ENCODE results near the gene DMD. TPM values are rescaled to one million over a fixed set of nuclear protein-coding genes. Genes with fewer than 3 reads are reported as not detected.

Gene DMD
- total RNA-seq, 1 donor from 2014 or later = 9.7 TPM

DNA sequence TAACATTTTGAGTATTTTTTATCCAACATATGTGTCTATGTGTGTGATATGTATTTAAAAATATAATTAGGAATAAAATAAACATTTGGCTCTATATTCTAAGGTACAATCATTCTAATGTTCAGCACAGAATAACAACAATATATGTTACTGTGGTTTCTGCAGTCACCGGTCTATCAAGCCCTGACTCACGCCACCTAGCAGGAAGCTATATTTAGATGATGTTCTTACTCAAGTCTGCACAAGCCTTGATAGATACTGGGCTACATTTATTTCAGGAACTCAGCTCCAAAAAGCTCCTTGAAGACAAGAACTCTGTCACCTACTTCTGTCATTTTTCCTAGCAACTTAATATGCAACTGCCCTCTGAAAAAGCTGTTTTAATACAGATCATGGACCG, 1987.5 kb downstream of the DMD start:
- H3K4me1 Mint-ChIP-seq = peaks cover 9% of the 10 kb centered on the region
- H3K9me3 Mint-ChIP-seq = peaks cover 6% of the 10 kb centered on the region
- no peak overlapping the region for H3K4me3 Mint-ChIP-seq
- H3K27ac Mint-ChIP-seq (ENCODE audit: unreplicated experiment) = no peak overlapping the region
- DNase-seq (ENCODE audit: low read depth, low spot score) = no peak
- TF ChIP-seq, protein P1, sequence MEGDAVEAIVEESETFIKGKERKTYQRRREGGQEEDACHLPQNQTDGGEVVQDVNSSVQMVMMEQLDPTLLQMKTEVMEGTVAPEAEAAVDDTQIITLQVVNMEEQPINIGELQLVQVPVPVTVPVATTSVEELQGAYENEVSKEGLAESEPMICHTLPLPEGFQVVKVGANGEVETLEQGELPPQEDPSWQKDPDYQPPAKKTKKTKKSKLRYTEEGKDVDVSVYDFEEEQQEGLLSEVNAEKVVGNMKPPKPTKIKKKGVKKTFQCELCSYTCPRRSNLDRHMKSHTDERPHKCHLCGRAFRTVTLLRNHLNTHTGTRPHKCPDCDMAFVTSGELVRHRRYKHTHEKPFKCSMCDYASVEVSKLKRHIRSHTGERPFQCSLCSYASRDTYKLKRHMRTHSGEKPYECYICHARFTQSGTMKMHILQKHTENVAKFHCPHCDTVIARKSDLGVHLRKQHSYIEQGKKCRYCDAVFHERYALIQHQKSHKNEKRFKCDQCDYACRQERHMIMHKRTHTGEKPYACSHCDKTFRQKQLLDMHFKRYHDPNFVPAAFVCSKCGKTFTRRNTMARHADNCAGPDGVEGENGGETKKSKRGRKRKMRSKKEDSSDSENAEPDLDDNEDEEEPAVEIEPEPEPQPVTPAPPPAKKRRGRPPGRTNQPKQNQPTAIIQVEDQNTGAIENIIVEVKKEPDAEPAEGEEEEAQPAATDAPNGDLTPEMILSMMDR (conservative IDR thresholded peaks at IDR 0.05) = no peak
- H3K36me3 Mint-ChIP-seq (ENCODE audit: low read depth) = peaks cover 5% of the 10 kb centered on the region
- H3K27me3 Mint-ChIP-seq (ENCODE audit: low read depth) = no peaks in the 10 kb centered on the region

GRCh38 chrX:31222946-31223345, 1988.4 kb downstream of the DMD start:
- peaks cover 5% of the 10 kb centered on the region for H3K36me3 Mint-ChIP-seq (ENCODE audit: low read depth)
- H3K9me3 Mint-ChIP-seq = peaks cover 6% of the 10 kb centered on the region
- H3K27ac Mint-ChIP-seq (ENCODE audit: unreplicated experiment) = no peak overlapping the region
- peaks cover 9% of the 10 kb centered on the region for H3K4me1 Mint-ChIP-seq
- H3K4me3 Mint-ChIP-seq = no peak overlapping the region
- TF ChIP-seq, protein P1 (conservative IDR thresholded peaks at IDR 0.05) = no peak
- no peak for DNase-seq (ENCODE audit: low read depth, low spot score)
- H3K27me3 Mint-ChIP-seq (ENCODE audit: low read depth) = no peaks in the 10 kb centered on the region

- peaks cover 9% of the 10 kb centered on the region for H3K4me1 Mint-ChIP-seq
- no peak overlapping the region for H3K4me3 Mint-ChIP-seq
- peaks cover 4% of the 10 kb centered on the region for H3K9me3 Mint-ChIP-seq
- no peak for DNase-seq (ENCODE audit: low read depth, low spot score)
- H3K27me3 Mint-ChIP-seq (ENCODE audit: low read depth) = no peaks in the 10 kb centered on the region
- TF ChIP-seq, protein P1 (conservative IDR thresholded peaks at IDR 0.05) = no peak
- peaks cover 4% of the 10 kb centered on the region for H3K36me3 Mint-ChIP-seq (ENCODE audit: low read depth)
- H3K27ac Mint-ChIP-seq (ENCODE audit: unreplicated experiment) = no peak overlapping the region
Measured at GRCh38 chrX:31219174-31219573, 1992.2 kb downstream of the DMD start.

- TF ChIP-seq, protein P1 (conservative IDR thresholded peaks at IDR 0.05) = no peak
- H3K4me3 Mint-ChIP-seq = no peak overlapping the region
- DNase-seq (ENCODE audit: low read depth, low spot score) = no peak
- H3K4me1 Mint-ChIP-seq = no peaks in the 10 kb centered on the region
- H3K27ac Mint-ChIP-seq (ENCODE audit: unreplicated experiment) = no peak overlapping the region
- peaks cover 7% of the 10 kb centered on the region for H3K9me3 Mint-ChIP-seq
- H3K36me3 Mint-ChIP-seq (ENCODE audit: low read depth) = peaks cover 4% of the 10 kb centered on the region
- no peaks in the 10 kb centered on the region for H3K27me3 Mint-ChIP-seq (ENCODE audit: low read depth)
Measured at GRCh38 chrX:31217084-31217483, 1994.3 kb downstream of the DMD start.

GRCh38 chrX:31215277-31215815, 1996.0 kb downstream of the DMD start:
- TF ChIP-seq, protein P1 (conservative IDR thresholded peaks at IDR 0.05) = no peak
- no peak for DNase-seq (ENCODE audit: low read depth, low spot score)
- H3K36me3 Mint-ChIP-seq (ENCODE audit: low read depth) = peaks cover 4% of the 10 kb centered on the region
- H3K27ac Mint-ChIP-seq (ENCODE audit: unreplicated experiment) = no peak overlapping the region
- H3K4me3 Mint-ChIP-seq = no peak overlapping the region
- peaks cover 7% of the 10 kb centered on the region for H3K9me3 Mint-ChIP-seq
- no peaks in the 10 kb centered on the region for H3K27me3 Mint-ChIP-seq (ENCODE audit: low read depth)
- H3K4me1 Mint-ChIP-seq = peaks cover 3% of the 10 kb centered on the region
